GM21723 (cell line): ENCODE results near the gene ENPP6.
"Not testable (repeated sequence)": the region's sequence is repeated elsewhere in the genome, so short reads cannot be mapped to it uniquely, and the experiment has no call there.

Experiments
- ATAC-seq: cut with Tn5 transposase; IDR thresholded peaks from one replicate; pipeline ENCODE4 v1.9.1; 2021; ENCODE audit warnings: mild to moderate bottlenecking, moderate library complexity; ENCODE audit not compliant: unreplicated experiment

The ENPP6 gene

DNA sequence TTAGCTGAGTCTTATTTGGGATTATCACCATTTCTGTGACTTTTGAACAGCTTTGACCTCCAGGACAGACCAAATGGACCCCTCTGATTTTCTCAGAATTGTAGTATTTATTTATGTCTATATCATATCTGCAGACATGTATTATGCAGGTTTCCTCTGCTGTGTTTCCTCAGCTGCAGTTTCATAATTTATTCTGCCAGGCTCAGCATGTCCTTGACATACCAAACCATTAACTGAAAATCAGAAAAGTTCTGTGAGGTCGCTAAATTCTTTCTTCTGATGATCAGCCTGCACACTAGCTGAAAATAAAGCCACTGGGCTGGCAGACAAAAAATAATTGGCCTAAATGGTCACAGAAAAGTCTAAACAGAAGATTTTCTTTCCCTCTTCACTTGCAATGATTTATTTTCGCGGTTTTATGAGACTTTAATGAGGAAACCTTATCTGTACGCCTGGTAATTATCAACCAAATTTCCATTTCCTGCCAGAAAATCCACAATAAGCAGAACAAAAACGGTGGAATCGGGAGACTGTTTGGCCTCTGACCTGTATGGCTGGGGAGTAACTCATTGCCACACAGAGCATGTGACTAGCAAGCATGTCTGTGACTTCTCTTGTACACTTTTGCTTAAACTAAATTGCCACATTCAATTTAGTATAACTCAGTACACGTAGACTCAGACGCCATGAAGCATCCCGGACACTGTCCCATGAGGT, 150.9 kb downstream of the ENPP6 start:
- ATAC-seq: no peak

DNA sequence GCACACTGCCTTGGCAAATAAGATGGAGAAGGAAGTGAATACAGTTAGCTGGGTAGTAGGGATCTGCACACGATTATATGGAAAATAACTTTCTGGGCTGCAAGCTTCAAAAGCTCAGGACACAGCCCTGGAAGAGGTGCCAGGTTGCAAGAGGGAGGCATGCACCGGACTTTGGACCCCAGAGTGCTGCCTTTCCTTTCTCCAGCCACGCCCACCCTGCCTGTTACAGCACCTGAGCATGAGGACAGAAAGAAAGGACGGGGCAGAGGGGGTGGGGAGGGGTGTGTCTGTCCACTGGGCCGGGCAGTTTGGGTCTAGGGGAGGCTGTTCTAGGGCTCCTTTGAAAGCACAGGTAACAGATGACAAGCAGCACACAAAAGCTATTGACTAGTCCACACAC, 152.8 kb downstream of the ENPP6 start:
- ATAC-seq: no peak

DNA sequence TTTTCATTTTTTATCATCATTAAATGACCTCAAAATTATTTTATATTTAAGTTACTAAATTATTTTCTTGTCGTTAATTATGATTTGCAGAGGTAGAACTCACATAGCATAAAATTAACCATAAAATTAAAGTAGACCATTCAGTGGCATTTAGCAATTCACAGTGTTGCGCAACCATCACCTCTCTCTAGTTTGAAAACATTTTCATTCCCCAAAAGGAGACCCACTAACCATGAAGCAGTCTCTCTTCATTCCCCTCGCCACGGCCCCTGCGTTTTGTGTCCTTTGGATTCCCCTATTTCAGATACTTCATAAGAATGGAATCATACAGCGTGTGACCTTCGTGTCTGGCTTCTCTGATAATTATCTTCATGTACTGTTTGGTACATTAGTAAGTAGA, 154.9 kb downstream of the ENPP6 start:
- no peak for ATAC-seq

DNA sequence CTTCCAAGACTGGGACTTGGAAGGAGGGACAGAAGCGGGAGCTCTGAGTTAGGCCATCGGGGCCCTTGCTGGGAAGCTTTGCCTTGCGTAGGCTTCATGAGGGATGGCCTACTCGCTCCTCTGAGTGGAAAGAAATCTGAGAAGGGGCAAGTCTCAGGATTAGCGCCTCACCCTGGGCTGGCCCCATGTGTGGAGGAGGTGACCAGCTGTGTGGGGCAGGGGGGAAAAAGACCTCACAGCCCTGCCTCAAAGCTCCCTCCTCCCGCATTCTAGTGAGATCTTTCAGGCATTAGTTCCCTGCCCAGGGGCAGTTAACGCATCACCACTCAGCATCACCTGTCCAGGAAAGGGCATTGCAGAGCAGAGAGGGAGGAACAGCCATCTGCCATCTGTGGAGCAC, 156.1 kb downstream of the ENPP6 start:
- ATAC-seq: no peak

DNA sequence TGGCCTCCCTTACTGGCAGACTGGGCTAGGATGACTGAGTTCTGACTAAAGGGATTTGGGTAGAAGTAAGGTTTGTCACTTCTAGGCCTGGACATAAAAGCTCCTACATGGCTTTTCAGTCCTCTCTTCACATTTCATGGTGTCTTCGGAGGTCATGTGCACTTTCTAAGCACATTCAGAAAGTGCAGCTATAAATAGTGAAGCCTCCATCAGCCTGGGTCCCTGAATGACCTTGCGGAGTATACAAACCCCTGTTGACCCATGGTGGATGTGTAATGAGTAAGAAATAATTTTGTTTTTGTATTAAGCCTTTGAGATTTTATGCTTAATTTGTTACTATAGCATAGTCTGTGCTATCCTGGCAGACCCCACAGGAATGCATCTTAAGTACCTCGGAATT, 158.6 kb downstream of the ENPP6 start:
- ATAC-seq: no peak

DNA sequence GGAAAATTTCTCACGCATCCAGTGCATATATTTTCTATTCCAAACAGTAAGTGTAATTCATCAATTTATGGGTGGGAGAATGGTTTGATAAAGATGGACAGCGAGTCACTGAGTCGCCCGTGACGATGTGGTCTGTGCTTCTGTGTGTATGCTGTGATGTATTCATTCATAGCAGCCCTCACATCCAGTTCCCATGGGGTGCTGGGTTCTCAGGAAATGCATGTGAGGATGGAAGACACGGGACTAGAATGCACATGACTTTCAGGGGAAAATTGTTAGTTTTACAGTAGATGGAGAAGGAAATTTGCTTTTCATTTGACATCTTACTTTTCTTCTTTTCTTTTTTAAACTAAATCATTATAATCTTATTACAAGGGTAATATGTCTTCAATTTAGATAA, 159.6 kb downstream of the ENPP6 start:
- no peak for ATAC-seq

DNA sequence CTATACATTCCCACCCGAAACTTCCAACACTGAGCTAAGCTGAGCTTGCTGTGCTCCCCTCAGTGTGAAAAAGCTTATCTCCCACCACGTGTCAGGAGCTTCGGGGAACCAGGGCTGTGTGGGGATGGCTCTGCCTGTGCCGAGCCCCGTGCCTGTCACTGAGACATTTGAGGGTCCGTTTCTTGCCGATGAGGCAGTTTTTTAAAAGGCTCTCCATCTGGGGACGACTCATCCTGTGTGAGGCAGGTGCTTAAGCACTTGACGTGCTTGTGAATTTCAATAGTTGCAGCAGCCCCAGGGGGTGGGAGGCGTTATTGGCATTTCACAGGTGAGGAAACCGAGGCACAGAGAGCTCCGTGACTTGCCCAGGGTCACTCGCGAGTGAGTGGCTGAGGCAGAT, 160.8 kb downstream of the ENPP6 start:
- ATAC-seq: no peak

DNA sequence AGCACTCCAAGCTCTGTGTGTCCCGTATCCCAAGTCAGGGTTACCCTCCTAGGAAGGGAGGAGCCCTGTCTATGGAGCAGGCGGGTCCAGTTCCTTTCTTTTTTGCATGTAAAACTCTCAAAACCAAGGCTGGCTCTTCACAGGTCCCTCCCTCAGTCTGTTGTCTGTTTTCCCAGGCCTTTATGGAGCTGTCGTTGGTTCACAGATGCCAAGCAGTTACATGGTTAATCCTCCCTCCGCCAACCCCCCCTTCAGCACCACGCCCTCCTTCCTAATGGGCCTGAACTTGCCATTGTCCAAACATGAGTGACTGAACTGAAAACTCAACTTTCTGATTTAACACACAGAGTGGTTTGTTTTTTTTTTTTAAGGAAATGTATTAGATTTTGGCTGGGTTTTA, 164.2 kb downstream of the ENPP6 start:
- ATAC-seq: no peak

DNA sequence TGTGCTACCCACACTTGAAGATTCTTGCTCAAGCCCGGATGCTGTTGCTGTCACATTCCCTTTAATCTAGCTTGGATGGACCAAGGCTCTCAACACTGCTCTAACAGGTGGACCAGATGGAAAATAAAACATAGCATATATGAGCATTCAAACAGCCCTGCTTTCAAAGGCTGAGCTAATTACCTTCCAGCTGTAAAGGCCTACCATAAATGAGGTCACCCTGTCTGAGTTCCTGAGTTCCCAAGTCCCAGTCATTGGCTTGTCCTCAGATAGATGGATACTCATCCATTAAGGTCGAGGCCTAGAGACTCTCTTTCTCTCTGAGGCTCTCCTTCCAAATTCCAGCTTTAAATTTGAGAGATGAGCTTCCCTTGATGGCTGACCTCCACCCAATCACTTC, 165.1 kb downstream of the ENPP6 start:
- no peak for ATAC-seq

DNA sequence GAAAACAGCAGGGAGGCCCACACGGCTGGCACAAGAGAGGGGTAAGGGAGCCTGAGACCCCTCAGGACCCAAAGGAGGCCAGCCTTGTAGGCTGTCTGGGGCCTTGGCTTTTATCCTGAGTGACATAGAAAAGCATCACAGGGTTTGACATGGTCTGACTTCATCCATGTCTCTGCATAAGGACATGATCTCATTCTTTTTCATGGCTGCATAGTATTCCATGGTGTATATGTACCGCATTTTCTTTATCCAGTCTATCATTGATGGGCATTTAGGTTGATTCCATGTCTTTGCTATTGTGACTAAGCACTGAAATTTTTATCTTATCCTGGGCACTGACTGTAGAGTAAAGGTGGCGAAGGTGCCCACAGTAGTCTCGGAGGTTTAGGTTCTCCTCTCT, 166.4 kb downstream of the ENPP6 start:
- not testable (repeated sequence) for ATAC-seq

DNA sequence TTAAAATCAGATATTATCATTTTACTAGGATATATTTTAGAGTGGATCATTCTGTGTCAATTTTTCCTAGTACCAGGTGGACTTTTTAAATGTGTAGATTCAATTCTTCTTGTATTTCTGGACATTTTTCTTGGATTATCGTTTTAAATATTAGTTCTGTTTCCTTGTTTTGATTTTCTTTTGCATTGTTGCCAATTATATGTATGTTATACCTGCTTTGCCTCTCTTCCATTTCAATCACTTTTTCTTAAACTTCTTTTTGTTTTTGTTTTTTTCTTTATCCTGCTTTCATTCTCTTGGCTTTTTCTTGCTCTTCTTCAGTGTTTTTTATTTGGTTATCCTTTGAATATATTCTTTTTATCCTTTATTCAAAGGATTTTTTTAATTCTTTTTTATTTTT, 171.5 kb downstream of the ENPP6 start:
- no peak for ATAC-seq

DNA sequence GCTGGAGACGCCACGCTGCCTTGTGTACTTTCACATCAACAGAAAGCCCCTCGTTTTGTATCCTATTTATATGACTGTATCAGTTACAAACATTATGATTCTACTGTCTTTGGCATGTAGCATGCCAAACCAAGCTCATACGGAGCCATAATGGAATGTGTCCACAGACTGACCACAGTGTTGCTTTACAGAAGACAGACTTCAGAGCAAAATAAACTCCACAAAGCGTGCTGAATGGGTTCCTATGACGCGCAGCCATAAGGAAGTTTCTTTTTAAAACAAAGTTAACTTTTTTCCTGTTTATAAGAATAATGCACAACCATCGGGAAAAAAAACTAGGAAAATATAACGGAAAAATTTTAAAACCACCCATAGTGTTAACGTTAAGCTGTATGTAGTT, 176.5 kb downstream of the ENPP6 start:
- ATAC-seq: no peak

DNA sequence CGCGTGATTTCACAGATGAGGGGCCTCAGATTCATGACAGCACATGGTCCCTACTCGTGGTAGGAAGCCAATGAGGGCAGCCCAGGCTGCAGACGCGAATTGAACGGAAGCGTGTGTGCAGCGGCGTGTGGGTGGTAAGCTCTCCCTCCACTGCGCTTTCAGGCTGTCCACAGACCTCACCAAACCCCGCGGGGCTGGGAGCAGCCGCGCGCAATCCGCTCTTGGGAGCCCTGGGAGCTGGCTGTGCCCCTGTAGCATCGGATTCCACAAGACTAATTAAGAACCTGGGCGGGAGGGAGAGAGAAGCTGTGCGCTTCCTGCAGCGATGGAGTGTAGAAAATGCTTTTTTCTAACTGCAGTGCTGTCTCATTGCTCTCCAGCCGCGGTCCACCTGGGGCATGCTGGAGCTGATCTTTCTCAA, 177.7 kb downstream of the ENPP6 start:
- ATAC-seq: no peak
